Erythroblast (primary cell): ENCODE data around the gene ARID1B.

Experiments used
- GATA1 ChIP-seq: IDR thresholded peaks from 2 replicates; pipeline ENCODE4 v1.6.1; 2011; ENCODE audit warnings: low read depth, mild to moderate bottlenecking, control low read depth, low read length, moderate library complexity
- POLR2A ChIP-seq: IDR thresholded peaks from 2 replicates; pipeline ENCODE4 v1.6.1; 2011; ENCODE audit warnings: mild to moderate bottlenecking, low read length

DNA sequence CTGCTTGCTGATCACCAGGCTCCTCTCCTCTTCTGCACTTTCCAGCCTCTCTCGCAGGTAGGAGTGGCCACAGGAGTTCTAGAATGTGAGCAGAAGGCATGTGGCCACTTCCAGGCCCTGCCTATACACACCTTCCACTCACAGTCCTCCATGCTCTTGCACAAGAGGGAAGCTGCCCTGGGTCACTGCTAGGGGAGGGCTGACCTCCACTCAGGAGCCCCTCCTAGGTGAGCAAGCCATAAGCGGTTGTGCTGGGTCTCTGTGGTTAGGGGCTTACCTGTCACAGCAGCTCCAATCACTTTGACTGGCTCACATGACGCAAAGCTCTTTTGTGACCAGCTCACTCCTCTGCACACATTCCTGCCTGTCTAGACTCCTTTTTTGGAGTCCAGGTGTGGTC lies 477.9 kb downstream of the ARID1B start:
- no peak for TF ChIP-seq POLR2A
- TF ChIP-seq GATA1 = no peak
